HUES64 (cell line): ENCODE measurements around the gene TLE6.

Experiments
- H3K27ac ChIP-seq: 2 replicates; pipeline ENCODE4 v1.7.0; 2013; ENCODE audit warnings: low read depth, low read length, inconsistent platforms
- H3K27me3 ChIP-seq: 2 replicates; pipeline ENCODE4 v1.6.1; 2013; ENCODE audit warnings: mild to moderate bottlenecking, low read length; ENCODE audit not compliant: insufficient read depth
- H3K36me3 ChIP-seq: 2 replicates; pipeline ENCODE4 v1.6.1; 2013; ENCODE audit warnings: mild to moderate bottlenecking, low read length; ENCODE audit not compliant: insufficient read depth
- H3K4me1 ChIP-seq: 2 replicates; pipeline ENCODE4 v1.6.1; 2013; ENCODE audit warnings: mild to moderate bottlenecking, low read length, moderate library complexity; ENCODE audit not compliant: insufficient read depth
- H3K4me3 ChIP-seq: 2 replicates; pipeline ENCODE4 v1.5.1; 2013; ENCODE audit warnings: mild to moderate bottlenecking, low read length, moderate library complexity
- H3K9ac ChIP-seq: 2 replicates; pipeline ENCODE4 v1.6.1; 2013; ENCODE audit warnings: mild to moderate bottlenecking, low read depth, low read length
- H3K9me3 ChIP-seq: 2 replicates; pipeline ENCODE4 v1.6.1; 2013; ENCODE audit warnings: low read depth, low read length; ENCODE audit not compliant: insufficient read depth
- WGBS: fragments of 150-250, 120-280 bp; methylation state at CpG from one replicate; pipeline ENCODE4 v1.1.7; 2013; ENCODE audit warnings: missing lambda C conversion rate; 5-methylcytosine and 5-hydroxymethylcytosine counted together

The TLE6 gene

DNA sequence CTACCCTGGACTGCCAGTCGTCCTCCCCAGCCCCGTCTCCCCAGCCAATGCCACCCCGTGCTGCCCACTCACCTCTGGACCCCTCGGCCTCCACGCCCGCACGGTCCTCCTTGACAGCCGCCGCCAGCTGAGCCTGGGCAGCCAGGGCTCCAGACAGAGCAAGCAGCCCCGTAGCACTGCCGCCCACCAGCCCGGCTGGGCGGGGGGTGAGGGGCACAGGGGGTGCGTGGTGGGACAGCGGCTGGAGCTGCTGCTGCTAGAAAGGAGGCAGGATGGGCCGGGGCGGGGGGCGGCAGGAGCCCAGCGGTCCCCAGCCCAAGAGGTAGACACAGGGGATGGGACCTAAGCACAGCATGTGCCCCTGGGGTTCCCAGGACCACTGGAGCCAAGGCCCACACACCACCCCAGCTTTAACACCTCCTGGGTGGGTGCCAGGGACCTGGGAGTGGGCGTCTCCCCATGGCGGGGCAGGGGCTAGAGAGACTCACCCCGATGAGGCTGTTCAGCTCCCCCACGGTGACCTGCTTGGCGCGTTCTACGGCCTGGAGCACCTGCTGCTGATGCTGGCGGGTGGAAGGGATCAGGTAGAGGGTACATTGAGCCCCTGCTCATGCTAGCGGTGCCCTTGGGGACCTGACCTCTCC, 42.0 kb downstream of the TLE6 start:
- no peaks in the 10 kb centered on the region for H3K4me1 ChIP-seq
- H3K4me3 ChIP-seq, result no peak overlapping the region
- no peaks in the 10 kb centered on the region for H3K36me3 ChIP-seq
- no peaks in the 10 kb centered on the region for H3K9me3 ChIP-seq
- H3K9ac ChIP-seq, result no peak overlapping the region
- 86% methylated on average over 28 of the region's 28 CpGs for WGBS
- peaks cover 7% of the 10 kb centered on the region for H3K27me3 ChIP-seq
- H3K27ac ChIP-seq, result no peak overlapping the region

DNA sequence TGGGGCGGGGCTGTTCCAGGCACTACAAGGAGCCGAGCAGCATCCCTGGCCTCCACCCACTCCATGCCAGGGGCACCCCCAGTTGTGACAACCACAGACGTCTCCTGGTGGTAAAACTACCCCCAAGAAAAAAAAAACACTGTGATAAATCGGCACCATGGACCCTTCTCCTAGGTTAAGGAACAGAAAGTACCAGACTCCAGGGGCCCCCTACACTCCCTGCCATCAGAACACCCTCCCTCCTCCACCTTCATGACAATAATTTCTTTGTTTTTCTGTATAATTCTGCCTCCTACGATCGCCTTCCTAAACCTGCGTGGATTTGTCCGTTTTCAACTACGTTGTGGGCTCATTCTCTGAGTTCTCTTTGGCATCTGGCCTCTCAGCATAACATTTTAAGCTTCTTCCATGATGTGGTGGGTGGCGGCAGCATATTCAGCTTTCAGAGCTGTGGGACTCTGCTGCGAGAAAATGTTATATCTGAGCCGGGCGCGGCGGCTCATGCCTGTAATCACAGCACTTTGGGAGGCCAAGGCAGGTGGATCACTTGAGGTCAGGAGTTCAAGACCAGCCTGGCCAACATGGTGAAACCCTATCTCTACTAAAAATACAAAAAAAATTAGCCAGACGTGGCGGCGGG, 43.1 kb downstream of the TLE6 start:
- H3K9ac ChIP-seq, result no peak overlapping the region
- H3K27ac ChIP-seq, result no peak overlapping the region
- H3K27me3 ChIP-seq, result peaks cover 18% of the 10 kb centered on the region
- no peaks in the 10 kb centered on the region for H3K9me3 ChIP-seq
- H3K4me3 ChIP-seq, result no peak overlapping the region
- no peaks in the 10 kb centered on the region; the same call in 1 of the 2 replicates for H3K4me1 ChIP-seq
- 90% methylated on average over 18 of the region's 18 CpGs for WGBS
- H3K36me3 ChIP-seq, result no peaks in the 10 kb centered on the region

DNA sequence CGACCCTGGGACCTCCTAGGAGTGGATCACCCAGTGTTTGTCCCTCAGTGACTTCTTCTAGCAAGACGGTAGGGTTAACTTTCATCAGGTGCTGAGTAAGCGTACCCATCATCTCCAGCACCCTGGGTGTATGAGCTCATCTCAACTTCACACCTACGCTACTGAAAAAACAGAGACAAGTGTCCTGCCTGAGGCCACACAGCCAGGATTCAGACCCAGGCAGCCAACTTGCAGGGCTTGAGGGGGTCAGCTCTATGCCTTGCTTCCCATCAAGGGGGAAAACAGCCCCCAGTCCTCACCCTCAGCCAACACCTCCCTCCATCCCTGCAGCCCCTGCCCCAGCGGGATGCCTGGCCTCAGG, 47.1 kb downstream of the TLE6 start:
- Histone ChIP-seq H3K9ac (no peak overlapping the region), H3K27ac (no peak overlapping the region), H3K4me3 (peak overlapping the region; percentile 27), H3K36me3 (no peaks in the 10 kb centered on the region), H3K9me3 (no peaks in the 10 kb centered on the region), H3K27me3 (peaks cover 56% of the 10 kb centered on the region), H3K4me1 (no peaks in the 10 kb centered on the region; the same call in 1 of the 2 replicates)
- 14% methylated on average over 5 of the region's 5 CpGs for WGBS

DNA sequence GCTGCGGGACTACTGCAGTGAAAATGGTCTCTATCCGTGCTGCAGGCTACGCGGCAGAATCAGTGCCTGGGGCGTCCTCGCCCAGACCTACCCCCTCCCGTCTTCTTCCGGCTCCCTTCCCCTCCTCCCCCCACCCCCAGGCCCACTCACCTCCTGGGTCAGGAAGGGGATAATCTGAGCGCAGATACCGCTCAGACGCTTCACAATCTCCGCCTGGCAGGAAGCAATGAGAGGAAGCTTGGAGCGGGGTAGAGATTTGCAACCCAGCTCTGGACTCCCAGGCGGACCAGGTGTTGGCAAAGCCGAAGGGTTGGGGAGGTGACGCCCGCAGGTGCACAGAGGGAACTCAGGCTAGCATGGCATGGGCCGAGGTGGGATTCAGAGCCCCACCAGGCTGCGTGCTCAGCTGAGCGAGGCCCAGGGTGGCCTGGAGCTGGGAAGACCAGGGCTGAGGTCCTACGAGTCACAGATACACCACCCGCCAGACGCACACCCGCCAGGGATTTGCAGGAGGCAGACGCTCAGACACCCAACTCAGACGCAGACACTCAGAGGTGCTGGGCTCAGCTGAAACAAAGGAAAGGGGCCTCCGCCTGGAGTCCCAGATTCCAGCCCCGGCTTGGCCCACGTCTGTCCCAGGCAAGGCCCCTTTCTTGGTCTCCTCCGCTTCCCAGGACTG, 47.6 kb downstream of the TLE6 start:
- Histone ChIP-seq H3K9ac (no peak overlapping the region; the same call in 1 of the 2 replicates), H3K4me1 (no peaks in the 10 kb centered on the region; the same call in 1 of the 2 replicates), H3K36me3 (no peaks in the 10 kb centered on the region), H3K27me3 (peaks cover 61% of the 10 kb centered on the region), H3K9me3 (no peaks in the 10 kb centered on the region), H3K4me3 (peak overlapping the region; percentile 37), H3K27ac (no peak overlapping the region)
- WGBS, result 5% methylated on average over 29 of the region's 30 CpGs

DNA sequence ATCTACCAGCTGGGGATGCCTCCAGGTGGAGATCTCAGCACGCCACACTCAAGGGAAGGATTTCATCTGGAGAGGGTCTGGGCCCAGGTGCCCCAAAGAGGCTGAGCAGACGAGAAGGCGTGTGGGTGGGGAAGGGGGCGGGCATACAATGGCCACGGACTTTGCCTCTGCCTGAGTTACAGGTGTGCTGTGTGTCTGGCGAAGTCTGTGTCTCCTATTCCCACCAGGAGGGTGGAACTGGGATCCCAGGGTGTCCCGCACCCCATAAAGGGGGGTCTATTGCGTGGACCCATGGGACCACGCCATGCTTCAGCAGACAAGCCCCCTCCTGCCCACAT, 48.2 kb downstream of the TLE6 start:
- Histone ChIP-seq H3K4me1 (no peaks in the 10 kb centered on the region; the same call in 1 of the 2 replicates), H3K27me3 (peaks cover 66% of the 10 kb centered on the region), H3K4me3 (peak overlapping the region; percentile 37; the same call in 1 of the 2 replicates), H3K27ac (no peak overlapping the region), H3K9me3 (no peaks in the 10 kb centered on the region), H3K36me3 (no peaks in the 10 kb centered on the region), H3K9ac (no peak overlapping the region; the same call in 1 of the 2 replicates)
- 45% methylated on average over 9 of the region's 9 CpGs for WGBS

DNA sequence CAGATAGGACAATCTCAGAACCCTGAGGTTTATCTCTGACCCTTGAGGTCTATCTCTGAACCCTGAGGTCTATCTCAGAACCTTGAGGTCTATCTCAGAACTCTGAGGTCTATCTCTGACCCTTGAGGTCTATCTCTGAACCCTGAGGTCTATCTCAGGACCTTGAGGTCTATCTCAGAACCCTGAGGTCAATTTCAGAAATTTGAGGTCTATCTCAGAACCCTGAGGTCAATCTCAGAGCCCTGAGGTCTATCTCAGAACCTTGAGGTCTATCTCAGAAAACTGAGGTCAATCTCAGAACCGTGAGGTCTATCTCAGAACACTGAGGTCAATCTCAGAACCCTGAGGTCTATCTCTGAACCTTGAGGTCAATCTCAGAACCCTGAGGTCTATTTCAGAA, 49.4 kb downstream of the TLE6 start:
- no peak overlapping the region for H3K4me3 ChIP-seq
- H3K36me3 ChIP-seq, result no peaks in the 10 kb centered on the region
- no peaks in the 10 kb centered on the region; the same call in 1 of the 2 replicates for H3K4me1 ChIP-seq
- H3K9ac ChIP-seq, result no peak overlapping the region
- H3K27me3 ChIP-seq, result peaks cover 79% of the 10 kb centered on the region
- no peaks in the 10 kb centered on the region for H3K9me3 ChIP-seq
- 91% methylated on average over 1 of the region's 1 CpG for WGBS
- no peak overlapping the region for H3K27ac ChIP-seq

DNA sequence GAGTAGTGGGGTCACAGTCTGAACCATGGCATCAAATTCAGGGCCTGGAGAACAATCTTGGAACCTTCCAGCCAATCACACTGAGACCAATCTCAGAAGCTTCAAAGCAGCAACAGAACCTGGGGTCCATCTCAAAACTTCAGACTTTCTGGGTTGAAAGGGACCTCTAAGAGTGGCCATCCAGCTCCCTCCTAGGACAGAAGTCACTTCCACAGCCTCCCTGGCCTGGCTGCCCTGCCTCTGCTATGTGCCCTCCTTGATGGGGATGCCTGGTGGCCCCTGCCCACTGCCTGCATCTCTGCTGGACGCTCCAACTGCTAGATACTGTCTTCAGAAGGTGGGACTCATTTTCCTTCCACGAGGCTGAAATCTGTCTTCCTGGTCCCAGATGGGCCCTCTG, 49.9 kb downstream of the TLE6 start:
- peaks cover 84% of the 10 kb centered on the region for H3K27me3 ChIP-seq
- H3K9me3 ChIP-seq, result no peaks in the 10 kb centered on the region
- WGBS, result 69% methylated on average over 2 of the region's 2 CpGs
- H3K27ac ChIP-seq, result no peak overlapping the region
- no peak overlapping the region for H3K4me3 ChIP-seq
- H3K4me1 ChIP-seq, result no peaks in the 10 kb centered on the region; the same call in 1 of the 2 replicates
- no peak overlapping the region for H3K9ac ChIP-seq
- no peaks in the 10 kb centered on the region for H3K36me3 ChIP-seq

DNA sequence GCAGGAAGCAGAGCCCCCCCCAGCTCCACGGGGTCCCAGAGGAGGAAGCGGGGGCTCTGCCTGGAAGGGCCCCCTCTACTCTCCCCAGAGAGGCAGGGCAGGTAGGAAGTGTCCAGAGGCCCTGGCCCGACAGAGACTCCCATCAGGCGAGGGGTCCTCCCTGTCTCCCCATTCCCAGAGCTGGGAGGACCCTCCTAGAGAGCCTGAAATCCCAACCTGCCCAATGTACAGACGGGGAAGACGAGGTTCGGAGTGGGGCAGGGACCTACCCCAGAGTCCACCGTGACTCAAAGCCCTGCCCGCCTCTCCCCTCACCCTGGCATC, 50.6 kb downstream of the TLE6 start:
- H3K4me1 ChIP-seq, result no peaks in the 10 kb centered on the region; the same call in 1 of the 2 replicates
- no peak overlapping the region for H3K9ac ChIP-seq
- H3K4me3 ChIP-seq, result peak overlapping the region; percentile 55; the same call in 1 of the 2 replicates
- H3K27ac ChIP-seq, result no peak overlapping the region
- H3K9me3 ChIP-seq, result no peaks in the 10 kb centered on the region
- 26% methylated on average over 9 of the region's 9 CpGs for WGBS
- H3K27me3 ChIP-seq, result peaks cover 91% of the 10 kb centered on the region
- no peaks in the 10 kb centered on the region for H3K36me3 ChIP-seq

DNA sequence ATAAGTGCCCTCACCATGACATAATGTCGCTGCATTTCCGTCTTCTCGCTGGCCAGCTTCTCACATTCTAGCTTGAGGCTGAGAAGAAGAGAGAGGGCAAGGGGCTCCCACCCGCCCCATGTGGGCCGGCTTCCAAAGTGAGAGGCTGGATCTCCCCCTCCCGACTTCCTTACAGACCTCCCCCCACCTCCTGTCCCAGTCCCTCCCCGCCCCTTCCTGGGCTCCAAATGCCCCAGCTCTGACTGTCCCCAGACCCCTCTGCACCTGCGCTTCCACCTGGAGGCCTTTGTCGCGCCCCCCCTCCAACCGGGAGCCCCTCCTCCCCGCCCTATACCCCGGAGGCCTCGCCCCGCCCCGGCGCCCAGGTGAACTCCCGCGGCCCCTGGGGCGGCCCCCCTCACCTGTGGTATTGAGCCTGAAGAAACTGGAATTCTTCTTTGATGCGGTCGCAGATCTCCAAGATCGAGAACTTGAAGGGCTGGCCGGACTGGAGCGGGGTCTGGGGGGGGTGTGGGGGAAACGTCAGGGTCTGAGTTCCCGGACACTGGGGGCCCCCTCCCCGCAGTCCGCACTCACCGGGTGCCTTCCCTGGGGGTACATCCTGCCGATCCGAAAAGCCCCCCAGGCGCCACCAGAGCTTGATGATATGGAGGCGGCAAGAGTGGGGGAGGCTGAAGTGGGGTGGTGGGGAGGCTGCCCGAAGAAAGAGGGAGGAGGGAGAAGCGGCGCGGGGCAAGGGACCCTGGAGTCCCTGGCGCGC, 51.1 kb downstream of the TLE6 start:
- Histone ChIP-seq H3K27ac (no peak overlapping the region), H3K4me3 (peak overlapping the region; percentile 55), H3K4me1 (no peaks in the 10 kb centered on the region; the same call in 1 of the 2 replicates), H3K9ac (no peak overlapping the region), H3K36me3 (no peaks in the 10 kb centered on the region), H3K27me3 (peaks cover 94% of the 10 kb centered on the region), H3K9me3 (no peaks in the 10 kb centered on the region)
- WGBS, result 3% methylated on average over 40 of the region's 40 CpGs

DNA sequence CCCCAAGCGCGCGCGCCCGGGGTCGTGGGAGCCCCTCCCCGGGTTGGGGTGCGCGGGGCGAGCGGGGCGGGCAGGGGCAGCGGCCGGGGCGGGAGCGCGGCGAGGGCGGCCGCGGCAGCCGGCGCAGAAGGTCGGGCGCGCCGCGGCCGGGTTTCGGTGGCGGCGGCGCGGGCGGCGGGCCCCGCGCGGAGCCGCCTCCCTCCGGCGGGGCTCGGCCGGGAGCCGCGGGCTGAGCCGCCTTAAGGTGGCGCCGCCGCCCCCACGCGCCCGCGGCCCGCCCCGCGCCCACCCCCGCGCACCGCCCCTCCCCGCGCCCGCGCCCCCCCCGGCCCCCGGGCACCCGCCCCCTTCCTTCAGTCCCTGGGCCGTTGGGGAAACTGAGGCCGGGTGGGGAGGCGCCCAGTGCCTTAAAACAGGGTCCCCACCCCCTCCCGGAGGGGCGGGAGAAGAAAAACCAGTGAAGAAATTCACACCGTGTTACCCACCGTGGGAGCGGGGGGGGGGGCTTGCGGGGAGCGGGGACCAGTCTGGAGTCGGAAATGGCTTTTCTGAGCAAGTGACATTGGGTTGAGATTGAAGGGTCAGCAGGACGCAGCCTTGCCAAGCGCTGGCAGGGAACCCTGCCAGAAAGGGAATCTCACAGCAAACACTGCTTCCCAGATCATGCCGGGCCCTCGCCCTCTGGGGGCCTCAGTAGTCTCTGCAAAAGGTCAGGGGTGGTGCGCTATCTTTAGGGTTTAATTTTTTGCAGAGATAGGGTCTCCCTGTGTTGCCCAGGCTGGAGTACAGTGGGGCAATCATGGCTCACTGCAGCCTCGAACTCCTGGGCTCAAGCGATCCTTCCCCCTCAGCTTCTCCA, 51.9 kb downstream of the TLE6 start, which contains the start of gene TLE2:
Gene TLE2, minus strand, starts transcription at position 216 of the 859 bp plus-strand sequence. CDS start 376 bp downstream, outside the sequence.
- no peak within 1 kb of the TSS for H3K9ac ChIP-seq
- H3K27me3 ChIP-seq, result peaks cover 95% of the 10 kb centered on the region

More for the DNA sequence above, 51.9 kb downstream of the TLE6 start, which contains the start of gene TLE2:
- H3K9me3 ChIP-seq, result no peaks in the 10 kb centered on the region
- H3K36me3 ChIP-seq, result no peaks in the 10 kb centered on the region
- 5% methylated on average over 65 of the region's 85 CpGs for WGBS
- no peak within 1 kb of the TSS for H3K27ac ChIP-seq
- peak within 1 kb of the TSS; percentile 55 for H3K4me3 ChIP-seq
- peaks cover 1% of the 10 kb centered on the region; the same call in 1 of the 2 replicates for H3K4me1 ChIP-seq
